ENCODE results near the gene MAMDC2. TPM values are rescaled to one million over a fixed set of nuclear protein-coding genes. Genes with fewer than 3 reads are reported as not detected.

The MAMDC2 gene
- total and polyA plus RNA-seq, 2 of the 8 experiments (the other 6 are each of a cell fraction or from before 2014, with no cell fraction given): 6.1 to 15.4 TPM

GRCh38 chr9:70053864-70054263 is 10.2 kb downstream of the MAMDC2 start:
- no peak overlapping the region for H2AFZ ChIP-seq (ENCODE audit: low read length)
- DNase-seq (ENCODE audit: low read depth in 1 of 2, low spot score in 2 of 2) (no peak), FAIRE-seq (no peak)
- no peaks in the 10 kb centered on the region for H4K20me1 ChIP-seq (replicated peaks in 1 of 2; ENCODE audit: control insufficient read depth in 1 of 2, insufficient read depth in 2 of 2, low read length in 2 of 2)
- H3K23ac ChIP-seq (ENCODE audit: insufficient read length): no peak overlapping the region
- H3K56ac ChIP-seq (replicated peaks; ENCODE audit: insufficient read length, low read depth, low read length): no peak overlapping the region
- no peak overlapping the region for H3K18ac ChIP-seq (ENCODE audit: extremely low read depth, low read length)
- H3K4me3 ChIP-seq (ENCODE audit: extremely low read depth in 1 of 4, insufficient read depth in 2 of 4, low read depth in 3 of 4, low read length in 4 of 4): no peak overlapping the region
- ChIA-PET POLR2A (ENCODE audit: partially characterized antibody) (interaction anchor here (3.5 kb wide), 1 partner anchor 10 kb away, joined by 18 read pairs; the partner anchor contains the start of gene MAMDC2), CTCF (ENCODE audit: partially characterized antibody) (interaction anchor here (0.7 to 1.4 kb wide), 4 partner anchors 12 to 60 kb away, joined by 3 to 7 read pairs (median 3); no protein-coding TSS in a partner anchor)
- H2AK5ac ChIP-seq (ENCODE audit: low read depth, low read length): no peak overlapping the region
- no peak overlapping the region for H3K14ac ChIP-seq (ENCODE audit: insufficient read length)
- H4K5ac ChIP-seq (ENCODE audit: insufficient read length, low read depth, low read length): no peak overlapping the region
- H3K27me3 ChIP-seq (replicated peaks in 1 of 4; ENCODE audit: control insufficient read depth in 3 of 4, extremely low read depth in 1 of 4, insufficient read depth in 3 of 4, low read length in 3 of 4): no peaks in the 10 kb centered on the region
- no peak overlapping the region for H3K9ac ChIP-seq (replicated peaks in 1 of 4; ENCODE audit: extremely low read depth in 1 of 4, low read depth in 3 of 4, low read length in 3 of 4)
- 0 out of 4 replicates have a peak, but pooled peaks cover 3 to 9% of the 10 kb centered on the region in 2 experiments for H3K9me3 ChIP-seq (ENCODE audit: insufficient read depth in 2 of 2, low read depth in 1 of 2, low read length in 1 of 2)
- 89% methylated on average over 2 of the region's 2 CpGs; no CpG with 5 or more reads in 1 of the 2 experiments for WGBS, 2 experiments (ENCODE audit: extremely low coverage in 1 of 2, insufficient coverage in 1 of 2, insufficient read length in 1 of 2, insufficient replicate concordance in 2 of 2, low coverage in 1 of 2, low lambda C conversion rate in 2 of 2, missing lambda C conversion rate in 1 of 2)
- no peak overlapping the region for H4K8ac ChIP-seq (ENCODE audit: extremely low read depth, insufficient read depth, low read length)
- no peaks in the 10 kb centered on the region for H3K23me2 ChIP-seq (ENCODE audit: low read depth, low read length)
- no peak overlapping the region for H2BK12ac ChIP-seq (ENCODE audit: low read depth, low read length)
- no peak overlapping the region for H3K4ac ChIP-seq (replicated peaks; ENCODE audit: insufficient read length, low read depth, low read length)
- H2BK120ac ChIP-seq (replicated peaks; ENCODE audit: low read depth, low read length): no peak overlapping the region
- H4K91ac ChIP-seq (replicated peaks; ENCODE audit: insufficient read length, low read length): no peak overlapping the region
- H2BK20ac ChIP-seq (ENCODE audit: low read length): no peak overlapping the region
- H3K79me1 ChIP-seq (ENCODE audit: low read depth, low read length): no peaks in the 10 kb centered on the region; the same call in 1 of the 2 replicates
- H3K79me2 ChIP-seq (ENCODE audit: control insufficient read depth in 1 of 2, insufficient read depth in 2 of 2, low read length in 2 of 2): no peaks in the 10 kb centered on the region
- H3K4me2 ChIP-seq (ENCODE audit: insufficient read depth in 1 of 2, low read depth in 2 of 2, low read length in 2 of 2): no peak overlapping the region
- H2BK15ac ChIP-seq (ENCODE audit: low read length): no peak overlapping the region
- H3K36me3 ChIP-seq (ENCODE audit: control insufficient read depth in 2 of 4, insufficient read depth in 4 of 4, low read length in 3 of 4): no peaks in the 10 kb centered on the region; a peak in 1 of 8 replicates
- no peak overlapping the region for H3K27ac ChIP-seq (ENCODE audit: low read depth, low read length)
- H3K4me1 ChIP-seq (replicated peaks in 1 of 4; ENCODE audit: control insufficient read depth in 3 of 4, insufficient read depth in 4 of 4, low read length in 3 of 4): no peaks in the 10 kb centered on the region
- no peak overlapping the region for H2BK5ac ChIP-seq (ENCODE audit: low read depth, low read length)
- TF ChIP-seq KDM1A (IDR thresholded peaks at IDR 0.05; ENCODE audit: borderline replicate concordance, low read length) (no peak), CEBPB (IDR thresholded peaks at IDR 0.05; ENCODE audit: low read depth, low read length) (no peak), YY1 (IDR thresholded peaks at IDR 0.05; ENCODE audit: low read depth, low read length) (no peak), EP300 (IDR thresholded peaks at IDR 0.05; ENCODE audit: borderline replicate concordance in 1 of 2, low read depth in 2 of 2, low read length in 2 of 2) (no peak), SP4 (IDR thresholded peaks at IDR 0.05; ENCODE audit: low read length) (no peak), BRCA1 (IDR thresholded peaks at IDR 0.05; ENCODE audit: low read depth, low read length) (no peak), RBBP5 (IDR thresholded peaks at IDR 0.05; ENCODE audit: borderline replicate concordance, low read depth, low read length) (no peak), RXRA (IDR thresholded peaks at IDR 0.05; ENCODE audit: insufficient read depth, low read depth, low read length) (no peak), CTCF (IDR thresholded peaks at IDR 0.05; ENCODE audit: control extremely low read depth in 1 of 3, insufficient read depth in 1 of 3, low read depth in 1 of 3, low read length in 3 of 3) (no peak), POLR2AphosphoS5 (IDR thresholded peaks at IDR 0.05; ENCODE audit: low read depth, low read length) (no peak), ATF3 (IDR thresholded peaks at IDR 0.05; ENCODE audit: insufficient read depth, low read depth, low read length) (no peak)

All from H1 (cell line).